22Rv1 (cell line): ENCODE results near the gene TRAK1.

Experiments
- CTCF ChIP-seq: fragments of 450-650 bp; IDR thresholded peaks from 2 replicates; pipeline ENCODE4 v1.5.1; 2017; ENCODE audit warnings: mild to moderate bottlenecking
- ZFX ChIP-seq: fragments of 450-650 bp; IDR thresholded peaks from 2 replicates; pipeline ENCODE4 v1.6.1; 2017; ENCODE audit warnings: antibody characterized with exemption, borderline replicate concordance

GRCh38 chr3:42094691-42095391, 3.7 kb downstream of the TRAK1 start:
- TF ChIP-seq CTCF (no peak), ZFX (no peak)
